Glutamatergic neuron (in vitro differentiated cells): ENCODE results near the gene SPTLC2. TPM values are rescaled to one million over a fixed set of nuclear protein-coding genes. Genes with fewer than 3 reads are reported as not detected.

Source experiments
- DNase-seq: peaks from one replicate; pipeline ENCODE4 v3.0.0; 2022
- H3K27ac Mint-ChIP-seq: one replicate; pipeline ENCODE4 v1.8.0; 2020; ENCODE audit warnings: mild to moderate bottlenecking, mixed read lengths, inconsistent platforms; ENCODE audit not compliant: unreplicated experiment
- H3K27me3 Mint-ChIP-seq: one replicate; pipeline ENCODE4 v1.8.0; 2020; ENCODE audit warnings: mild to moderate bottlenecking, moderate library complexity, mixed read lengths, inconsistent platforms; ENCODE audit not compliant: unreplicated experiment
- H3K36me3 Mint-ChIP-seq: one replicate; pipeline ENCODE4 v1.8.0; 2020; ENCODE audit warnings: mild to moderate bottlenecking, mixed read lengths, inconsistent platforms; ENCODE audit not compliant: unreplicated experiment
- H3K4me1 Mint-ChIP-seq: one replicate; pipeline ENCODE4 v1.8.0; 2020; ENCODE audit warnings: mild to moderate bottlenecking, low read depth, mixed read lengths, inconsistent platforms; ENCODE audit not compliant: unreplicated experiment
- H3K4me3 Mint-ChIP-seq: one replicate; pipeline ENCODE4 v1.8.0; 2020; ENCODE audit warnings: mild to moderate bottlenecking, mixed read lengths, inconsistent platforms; ENCODE audit not compliant: unreplicated experiment
- H3K9me3 Mint-ChIP-seq: one replicate; pipeline ENCODE4 v1.8.0; 2020; ENCODE audit warnings: mild to moderate bottlenecking, moderate library complexity, mixed read lengths, inconsistent platforms; ENCODE audit not compliant: unreplicated experiment
- total RNA-seq: library from RNA; stranded (reverse); fragmentation: NEBNext Ultra II Directional; extraction: Animal tissue kit (Norgen Biotek cat#: 25700); gene quantifications from one replicate; pipeline ENCODE4 v1.2.1, GENCODE V29; 2021; ENCODE audit not compliant: unreplicated experiment
- TF ChIP-seq, protein P1 (sequence below): fragments of 200-600 bp; sonication (generic); IDR thresholded peaks from one replicate; pipeline ENCODE4 v1.5.0; 2021; ENCODE audit not compliant: partially characterized antibody, unreplicated experiment

Gene SPTLC2
- total RNA-seq, 1 donor from 2014 or later: 33.9 TPM

DNA sequence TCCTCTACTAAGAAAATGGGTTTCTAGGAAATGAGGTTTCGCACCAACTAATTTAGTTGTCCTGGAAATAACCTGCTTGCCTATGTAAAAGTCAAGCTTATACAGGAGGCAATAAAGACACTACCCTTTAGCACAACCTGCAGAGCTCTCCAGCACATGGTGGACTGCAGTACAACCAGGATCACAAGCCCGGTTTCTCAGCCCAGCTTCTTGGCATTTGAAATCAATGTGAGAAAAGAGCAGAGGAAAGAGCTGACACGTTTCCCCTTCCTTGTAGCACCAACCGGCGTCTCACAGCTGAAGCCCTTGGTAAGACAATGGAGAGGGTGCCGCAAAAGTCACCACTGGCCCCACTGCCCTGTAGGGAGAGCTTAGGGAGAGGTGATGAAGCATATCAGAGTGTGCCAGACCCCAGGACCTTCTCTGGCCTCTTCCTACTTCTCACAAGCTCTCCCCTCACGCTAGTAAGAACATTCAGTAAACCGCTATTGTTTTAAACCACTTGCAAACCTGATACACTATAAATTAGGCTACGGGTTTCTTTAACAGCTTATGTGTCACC is 8.6 kb downstream of the SPTLC2 start:
- TF ChIP-seq, protein P1, sequence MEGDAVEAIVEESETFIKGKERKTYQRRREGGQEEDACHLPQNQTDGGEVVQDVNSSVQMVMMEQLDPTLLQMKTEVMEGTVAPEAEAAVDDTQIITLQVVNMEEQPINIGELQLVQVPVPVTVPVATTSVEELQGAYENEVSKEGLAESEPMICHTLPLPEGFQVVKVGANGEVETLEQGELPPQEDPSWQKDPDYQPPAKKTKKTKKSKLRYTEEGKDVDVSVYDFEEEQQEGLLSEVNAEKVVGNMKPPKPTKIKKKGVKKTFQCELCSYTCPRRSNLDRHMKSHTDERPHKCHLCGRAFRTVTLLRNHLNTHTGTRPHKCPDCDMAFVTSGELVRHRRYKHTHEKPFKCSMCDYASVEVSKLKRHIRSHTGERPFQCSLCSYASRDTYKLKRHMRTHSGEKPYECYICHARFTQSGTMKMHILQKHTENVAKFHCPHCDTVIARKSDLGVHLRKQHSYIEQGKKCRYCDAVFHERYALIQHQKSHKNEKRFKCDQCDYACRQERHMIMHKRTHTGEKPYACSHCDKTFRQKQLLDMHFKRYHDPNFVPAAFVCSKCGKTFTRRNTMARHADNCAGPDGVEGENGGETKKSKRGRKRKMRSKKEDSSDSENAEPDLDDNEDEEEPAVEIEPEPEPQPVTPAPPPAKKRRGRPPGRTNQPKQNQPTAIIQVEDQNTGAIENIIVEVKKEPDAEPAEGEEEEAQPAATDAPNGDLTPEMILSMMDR: no peak
- no peaks in the 10 kb centered on the region for H3K27me3 Mint-ChIP-seq
- H3K9me3 Mint-ChIP-seq: no peaks in the 10 kb centered on the region
- no peak overlapping the region for H3K4me3 Mint-ChIP-seq
- H3K36me3 Mint-ChIP-seq: no peaks in the 10 kb centered on the region
- peak; percentile 16 for DNase-seq
- no peak overlapping the region for H3K27ac Mint-ChIP-seq
- peaks cover 7% of the 10 kb centered on the region for H3K4me1 Mint-ChIP-seq

DNA sequence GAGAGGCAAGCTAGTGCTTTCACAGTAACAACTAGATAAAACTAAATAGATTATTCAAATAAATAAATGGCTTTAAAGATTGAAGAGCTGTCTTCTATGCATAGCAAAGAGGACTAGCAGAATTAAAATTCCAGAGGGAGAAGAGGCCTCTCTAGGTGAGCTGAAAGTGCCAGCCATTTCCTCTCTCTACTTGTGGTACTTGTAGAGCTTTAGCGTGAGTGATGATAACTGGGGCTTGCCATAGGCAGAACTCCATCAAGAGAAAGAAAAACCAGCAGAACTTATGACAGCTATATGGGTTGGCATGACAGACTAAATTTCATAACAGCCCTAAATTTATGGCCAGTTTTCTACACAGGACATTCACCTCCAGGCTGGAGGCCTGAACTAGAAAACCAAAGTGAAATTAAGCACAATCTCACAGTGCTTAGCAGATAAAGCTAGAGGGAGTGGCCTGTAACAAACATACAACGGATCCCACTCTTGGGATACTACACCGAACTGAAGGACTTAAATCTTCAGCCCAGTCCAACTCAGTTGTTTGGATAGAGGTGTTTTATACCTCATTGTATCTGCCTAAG is 11.0 kb downstream of the SPTLC2 start:
- TF ChIP-seq, protein P1: no peak
- peaks cover 13% of the 10 kb centered on the region for H3K36me3 Mint-ChIP-seq

DNA sequence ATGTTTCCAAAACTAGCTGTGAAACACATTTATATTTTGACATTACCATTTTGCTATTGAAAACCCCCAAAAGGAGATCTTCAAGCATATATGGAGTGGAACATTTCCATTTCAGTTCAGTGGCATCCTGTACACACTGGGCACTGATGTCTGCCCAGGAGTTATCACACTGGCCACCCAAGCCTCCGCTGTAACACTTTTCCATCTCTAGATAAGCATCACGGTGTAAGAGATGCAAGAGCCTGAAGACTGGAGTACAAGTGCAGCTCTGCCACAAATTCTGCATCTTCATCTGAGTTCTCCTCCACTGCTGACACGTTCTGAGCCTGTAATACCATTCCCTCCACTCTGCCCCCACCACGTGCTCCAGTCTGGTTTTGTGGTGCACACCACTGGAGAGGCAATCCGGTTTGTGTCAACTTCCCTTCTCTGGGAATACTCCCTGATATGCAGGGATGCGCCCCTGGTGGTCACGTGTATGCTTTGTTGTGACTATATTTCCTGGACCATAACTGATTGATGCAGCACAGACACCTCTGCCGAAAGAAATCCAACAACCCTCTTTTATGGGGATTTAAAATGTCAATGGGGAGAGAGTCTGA is 12.7 kb downstream of the SPTLC2 start:
- TF ChIP-seq, protein P1: no peak
- H3K9me3 Mint-ChIP-seq: peaks cover 2% of the 10 kb centered on the region
- no peak overlapping the region for H3K27ac Mint-ChIP-seq
- peaks cover 13% of the 10 kb centered on the region for H3K36me3 Mint-ChIP-seq
- H3K4me1 Mint-ChIP-seq: peaks cover 14% of the 10 kb centered on the region
- no peak overlapping the region for H3K4me3 Mint-ChIP-seq
- DNase-seq: no peak
- H3K27me3 Mint-ChIP-seq: no peaks in the 10 kb centered on the region

More for the DNA sequence above, 11.0 kb downstream of the SPTLC2 start:
- H3K4me3 Mint-ChIP-seq: no peak overlapping the region
- H3K4me1 Mint-ChIP-seq: peaks cover 9% of the 10 kb centered on the region
- H3K27ac Mint-ChIP-seq: no peak overlapping the region
- no peak for DNase-seq
- H3K27me3 Mint-ChIP-seq: no peaks in the 10 kb centered on the region
- H3K9me3 Mint-ChIP-seq: peaks cover 2% of the 10 kb centered on the region

DNA sequence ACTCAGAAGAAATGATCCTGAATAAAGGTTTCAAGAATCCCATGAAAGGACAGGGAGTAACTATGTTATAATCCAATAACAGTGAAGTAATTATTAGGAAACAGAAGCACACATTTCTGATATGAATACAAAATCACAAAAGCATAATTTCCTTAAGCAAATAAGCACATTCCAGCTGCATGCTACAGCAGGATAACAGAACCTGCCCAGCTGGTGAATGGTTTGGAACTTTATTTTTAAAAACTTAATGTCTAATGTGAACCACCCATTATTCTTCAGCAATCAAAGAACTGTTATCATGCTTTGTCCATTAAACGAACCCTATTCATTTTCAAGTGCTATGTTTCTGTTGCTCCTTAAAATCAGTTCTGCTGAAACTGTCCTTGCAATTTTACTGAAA is 13.4 kb downstream of the SPTLC2 start:
- no peak overlapping the region for H3K27ac Mint-ChIP-seq
- TF ChIP-seq, protein P1: no peak
- H3K27me3 Mint-ChIP-seq: no peaks in the 10 kb centered on the region

DNA sequence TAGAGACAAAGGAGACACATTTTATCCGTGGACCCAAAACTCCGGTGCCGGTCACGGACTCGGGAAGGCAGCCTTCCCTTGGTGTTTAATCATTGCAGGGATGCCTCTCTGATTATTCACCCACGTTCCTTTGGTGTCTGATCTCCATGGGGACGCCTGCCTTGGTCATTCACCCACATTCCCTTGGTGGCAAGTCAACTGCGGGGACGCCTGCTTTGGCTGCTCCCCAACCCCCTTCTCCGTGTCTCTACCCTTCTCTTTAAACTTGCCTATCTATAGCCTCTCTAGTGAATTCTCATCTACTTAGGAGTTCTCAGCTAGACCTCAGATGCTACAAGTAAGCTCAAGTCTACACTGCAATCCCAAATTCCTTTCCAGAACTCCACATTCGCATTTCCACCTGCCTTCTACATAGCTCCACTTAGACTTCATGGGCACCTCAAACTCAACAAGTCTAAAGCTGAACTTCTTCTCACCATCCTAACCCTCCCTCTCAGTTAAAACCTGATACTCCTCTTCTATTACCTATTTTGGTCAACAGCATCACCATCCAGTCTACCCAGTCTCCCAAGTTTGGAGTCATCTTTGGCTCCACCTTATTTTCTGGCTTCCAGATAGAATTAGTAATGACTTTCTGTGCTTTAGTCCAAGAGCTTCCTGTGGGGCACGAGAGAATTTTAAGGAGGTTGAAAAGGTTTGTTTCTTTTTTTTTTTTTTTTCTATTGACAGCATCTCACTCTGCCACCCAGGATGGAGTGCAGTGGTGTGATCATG is 14.4 kb downstream of the SPTLC2 start:
- TF ChIP-seq, protein P1: no peak
- Mint-ChIP-seq H3K4me3 (no peak overlapping the region), H3K9me3 (peaks cover 2% of the 10 kb centered on the region), H3K4me1 (peaks cover 8% of the 10 kb centered on the region), H3K27me3 (no peaks in the 10 kb centered on the region), H3K36me3 (peaks cover 13% of the 10 kb centered on the region), H3K27ac (no peak overlapping the region)
- no peak for DNase-seq

More for the DNA sequence above, 13.4 kb downstream of the SPTLC2 start:
- peaks cover 11% of the 10 kb centered on the region for H3K4me1 Mint-ChIP-seq
- peaks cover 13% of the 10 kb centered on the region for H3K36me3 Mint-ChIP-seq
- peaks cover 2% of the 10 kb centered on the region for H3K9me3 Mint-ChIP-seq
- no peak for DNase-seq
- no peak overlapping the region for H3K4me3 Mint-ChIP-seq
